HCT116 (cell line): ENCODE measurements around the gene TMED10. TPM values are rescaled to one million over a fixed set of nuclear protein-coding genes. Genes with fewer than 3 reads are reported as not detected.

Source experiments
- ATAC-seq: fragments of 200-7000 bp; cut with Tn5 transposase; 2 replicates; pipeline ENCODE4 v1.9.1; 2020; ENCODE audit warnings: mild to moderate bottlenecking, moderate library complexity
- BruUV-seq: library from RNA; stranded (reverse); fragments of 400-500 nt; replicated peaks from 2 replicates; lab custom pipeline; 2021; lab: Mats Ljungman, UMichigan
- CTCF ChIA-PET: fragments of 300-600 bp; sonication (Branson Sonifier 250); formaldehyde crosslinking; loops from one replicate; lab custom pipeline; 2021; ENCODE audit warnings: antibody characterized with exemption; lab: Charles Lee
- POLR2A ChIA-PET: fragments of 300-600, 350-600 bp; sonication (Branson Sonifier 250); formaldehyde crosslinking; loops from one replicate; lab custom pipeline; 2021; ENCODE audit warnings: antibody characterized with exemption; lab: Charles Lee
- RAD21 ChIA-PET, 2 experiments: fragments of 300-600 bp; sonication (Branson Sonifier 250); formaldehyde crosslinking; loops; one replicate each; lab custom pipeline; 2023; ENCODE audit warnings: low total read pairs in 2 of 2; ENCODE audit not compliant: uncharacterized antibody in 2 of 2, unreplicated experiment in 2 of 2, low non-redundant PET in 1 of 2; lab: Charles Lee
- DNase-seq: peaks from one replicate; pipeline ENCODE4 v3.0.0-alpha.2; 2010; ENCODE audit warnings: low read depth, low spot score
- H2AFZ ChIP-seq: fragments of 200-600 bp; shearing (Covaris generic), sonication (generic); 2 replicates; pipeline ENCODE4 v1.6.1; 2017; ENCODE audit warnings: low read depth, mixed run types, mixed read lengths, antibody characterized with exemption, low read length; ENCODE audit not compliant: poor library complexity, severe bottlenecking
- H3K27ac ChIP-seq: 2 replicates; pipeline ENCODE4 v1.5.1; 2012; ENCODE audit warnings: low read depth, low read length
- H3K27me3 ChIP-seq: fragments of 200-600 bp; sonication (generic); 2 replicates; pipeline ENCODE4 v1.6.1; 2016; ENCODE audit warnings: mixed run types, low read length, mixed read lengths; ENCODE audit not compliant: insufficient read depth
- H3K36me3 ChIP-seq, 2 experiments: fragments of 200-500 bp in 1 of 2; fragments of 200-600 bp in 1 of 2; sonication (Bioruptor generic) in 1 of 2; sonication (generic) in 1 of 2; 2 replicates each; pipeline versions ENCODE4 v1.5.1 to v1.6.1; 2014 to 2016; ENCODE audit warnings: low read length in 2 of 2, inconsistent platforms in 1 of 2, mixed read lengths in 1 of 2, mixed run types in 1 of 2; ENCODE audit not compliant: insufficient read depth in 2 of 2, control insufficient read depth in 1 of 2
- H3K4me1 ChIP-seq, 2 experiments: fragments of 200-600 bp in 1 of 2; sonication (generic) in 1 of 2; 2 replicates each; pipeline versions ENCODE4 v1.5.1 to v1.6.1; 2012 to 2017; ENCODE audit warnings: low read length in 2 of 2, inconsistent platforms in 1 of 2, mild to moderate bottlenecking in 1 of 2, mixed read lengths in 1 of 2, mixed run types in 1 of 2, moderate library complexity in 1 of 2; ENCODE audit not compliant: insufficient read depth in 2 of 2, control insufficient read depth in 1 of 2
- H3K4me2 ChIP-seq: fragments of 200-600 bp; sonication (generic); 2 replicates; pipeline ENCODE4 v1.6.1; 2017; ENCODE audit warnings: mixed run types, low read length, mixed read lengths
- H3K4me3 ChIP-seq, 2 experiments: fragments of 200-600 bp in 1 of 2; sonication (generic) in 1 of 2; replicated peaks in 1 of 2; 2 replicates each; pipeline ENCODE4 v1.5.1; 2011 to 2016; ENCODE audit warnings: low read length in 2 of 2, control low read depth in 1 of 2, low read depth in 1 of 2, mild to moderate bottlenecking in 1 of 2, mixed read lengths in 1 of 2, mixed run types in 1 of 2
- H3K79me2 ChIP-seq: fragments of 200-600 bp; sonication (generic); 2 replicates; pipeline ENCODE4 v1.6.1; 2017; ENCODE audit warnings: mild to moderate bottlenecking, mixed run types, low read length, moderate library complexity, mixed read lengths; ENCODE audit not compliant: insufficient read depth
- H3K9ac ChIP-seq: fragments of 200-600 bp; sonication (generic); 2 replicates; pipeline ENCODE4 v1.6.1; 2016; ENCODE audit warnings: low read length, mixed read lengths
- H3K9me2 ChIP-seq: fragments of 200-600 bp; sonication (generic), shearing (Covaris generic); 2 replicates; pipeline ENCODE4 v1.6.1; 2017; ENCODE audit warnings: mixed run types, mild to moderate bottlenecking, moderate library complexity; ENCODE audit not compliant: insufficient read depth
- H3K9me3 ChIP-seq, 2 experiments: fragments of 200-500 bp in 1 of 2; fragments of 200-600 bp in 1 of 2; sonication (Bioruptor generic) in 1 of 2; sonication (generic) in 1 of 2; 2 replicates each; pipeline ENCODE4 v1.6.1; 2014 to 2017; ENCODE audit warnings: low read length in 2 of 2, mixed read lengths in 2 of 2, inconsistent platforms in 1 of 2, low read depth in 1 of 2, mild to moderate bottlenecking in 1 of 2, mixed run types in 1 of 2, moderate library complexity in 1 of 2; ENCODE audit not compliant: control insufficient read depth in 1 of 2, insufficient read depth in 1 of 2
- H4K20me1 ChIP-seq: fragments of 200-600 bp; sonication (generic), shearing (Covaris generic); 2 replicates; pipeline ENCODE4 v1.6.1; 2017; ENCODE audit warnings: mixed run types, mild to moderate bottlenecking, moderate library complexity; ENCODE audit not compliant: insufficient read depth
- CBX3 ChIP-seq: IDR thresholded peaks from 2 replicates; pipeline ENCODE4 v1.6.1; 2012; ENCODE audit warnings: low read depth
- ELF1 ChIP-seq: IDR thresholded peaks from 2 replicates; pipeline ENCODE4 v1.6.1; 2012; ENCODE audit warnings: low read depth, borderline replicate concordance
- EZH2 ChIP-seq: fragments of 200-600 bp; sonication (generic); IDR thresholded peaks from 2 replicates; pipeline ENCODE4 v1.6.1; 2017; ENCODE audit warnings: antibody characterized with exemption, mixed run types
- EZH2phosphoT487 ChIP-seq: fragments of 200-600 bp; IDR thresholded peaks from 2 replicates; pipeline ENCODE4 v1.6.1; 2018; ENCODE audit warnings: antibody characterized with exemption, borderline replicate concordance
- FOSL1 ChIP-seq: IDR thresholded peaks from 2 replicates; pipeline ENCODE4 v1.6.1; 2012; ENCODE audit warnings: low read depth
- JUND ChIP-seq: IDR thresholded peaks from 2 replicates; pipeline ENCODE4 v1.6.1; 2012
- POLR2AphosphoS5 ChIP-seq: IDR thresholded peaks from 2 replicates; pipeline ENCODE4 v1.6.1; 2011; ENCODE audit warnings: mild to moderate bottlenecking, low read depth, low read length, moderate library complexity
- RAD21 ChIP-seq: IDR thresholded peaks from 2 replicates; pipeline ENCODE4 v1.6.1; 2012; ENCODE audit warnings: low read depth, mild to moderate bottlenecking
- SP1 ChIP-seq: IDR thresholded peaks from 2 replicates; pipeline ENCODE4 v1.6.1; 2012; ENCODE audit warnings: low read depth
- SRF ChIP-seq: IDR thresholded peaks from 2 replicates; pipeline ENCODE4 v1.6.1; 2012; ENCODE audit warnings: low read depth
- YY1 ChIP-seq: IDR thresholded peaks from 2 replicates; pipeline ENCODE4 v1.6.1; 2011; ENCODE audit warnings: low read length, low read depth, moderate library complexity, mild to moderate bottlenecking; ENCODE audit not compliant: insufficient replicate concordance; ENCODE audit errors: extremely low read depth
- ZFX ChIP-seq: fragments of 450-650 bp; IDR thresholded peaks from 2 replicates; pipeline ENCODE4 v1.6.1; 2017
- ZNF274 ChIP-seq: fragments of 200-500 bp; sonication (Bioruptor generic); IDR thresholded peaks from 2 replicates; pipeline ENCODE4 v1.6.1; 2014; ENCODE audit warnings: mild to moderate bottlenecking, low read depth, low read length, inconsistent platforms
- intact Hi-C: fragments of 100-400 bp; cut with micrococcal nuclease; formaldehyde crosslinking; loops from 2 replicates; pipeline ENCODE4 v1.10.0; 2022
- total RNA-seq: library from RNA; stranded (reverse); gene quantifications from one replicate; pipeline ENCODE4 v1.2.1, GENCODE V29; 2021; ENCODE audit not compliant: unreplicated experiment
- TF ChIP-seq, protein P1 (sequence below): IDR thresholded peaks from 2 replicates; pipeline ENCODE4 v1.6.1; 2012
- TF ChIP-seq, protein P2 (sequence below): IDR thresholded peaks from 2 replicates; pipeline ENCODE4 v1.6.1; 2011; ENCODE audit warnings: mild to moderate bottlenecking, low read length, moderate library complexity; ENCODE audit not compliant: insufficient replicate concordance; ENCODE audit errors: extremely low read depth
- TF ChIP-seq, protein P3 (sequence below): IDR thresholded peaks from 2 replicates; pipeline ENCODE4 v1.6.1; 2012; ENCODE audit warnings: low read depth
- TF ChIP-seq, protein P4 (sequence below): IDR thresholded peaks from 2 replicates; pipeline ENCODE4 v1.6.1; 2012

The TMED10 gene
- total RNA-seq, 1 experiment from 2014 or later: 303 TPM

DNA sequence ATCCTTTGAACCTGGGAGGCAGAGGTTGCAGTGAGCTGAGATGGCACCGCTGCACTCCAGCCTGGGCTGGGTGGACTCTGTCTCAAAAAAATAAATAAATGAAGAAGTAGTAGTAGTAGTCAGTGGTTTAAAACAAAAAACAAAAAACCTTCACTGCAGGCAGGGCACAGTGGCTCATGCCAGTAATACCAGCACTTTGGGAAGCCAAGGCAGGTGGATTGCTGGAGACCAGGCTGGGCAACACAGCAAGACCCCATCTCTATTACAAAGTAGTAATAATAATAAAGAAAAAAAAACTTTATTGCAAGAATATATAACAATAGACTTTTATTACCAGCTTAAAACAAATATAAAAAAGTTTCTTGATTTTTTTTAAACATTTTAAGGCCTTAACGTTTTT, 35.8 kb downstream of the TMED10 start (continued):
- TF ChIP-seq SP1: no peak
- TF ChIP-seq POLR2AphosphoS5: no peak
- TF ChIP-seq SRF: no peak
- TF ChIP-seq JUND: no peak
- TF ChIP-seq EZH2phosphoT487: no peak
- TF ChIP-seq, protein P1, sequence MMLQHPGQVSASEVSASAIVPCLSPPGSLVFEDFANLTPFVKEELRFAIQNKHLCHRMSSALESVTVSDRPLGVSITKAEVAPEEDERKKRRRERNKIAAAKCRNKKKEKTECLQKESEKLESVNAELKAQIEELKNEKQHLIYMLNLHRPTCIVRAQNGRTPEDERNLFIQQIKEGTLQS: no peak
- TF ChIP-seq, all 23 proteins: peak for 0

DNA sequence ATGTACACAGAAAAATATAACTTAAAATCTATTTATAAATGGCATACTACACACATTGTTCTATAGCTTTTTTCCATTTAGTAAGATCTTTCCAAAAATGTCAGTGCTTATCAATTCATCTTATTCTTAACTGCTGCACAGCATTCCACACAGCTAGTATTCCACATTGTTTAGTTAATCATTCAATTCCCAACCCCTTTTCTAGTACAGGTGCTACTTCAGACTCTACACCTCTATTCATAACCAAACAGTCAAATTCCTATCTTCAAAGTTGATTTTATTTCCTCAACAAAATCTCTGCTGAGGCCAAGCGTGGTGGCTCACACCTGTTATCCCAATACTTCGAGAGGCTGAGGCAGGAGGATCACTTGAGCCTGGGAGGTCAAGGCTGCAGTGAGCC, 37.2 kb downstream of the TMED10 start:
- no peak for DNase-seq
- Histone ChIP-seq H3K27ac (no peak overlapping the region), H3K9me3 (no peaks in the 10 kb centered on the region), H3K27me3 (no peaks in the 10 kb centered on the region), H4K20me1 (no peaks in the 10 kb centered on the region; the same call in 1 of the 2 replicates), H3K9ac (no peak overlapping the region), H3K4me2 (no peak overlapping the region), H3K79me2 (peaks cover 56% of the 10 kb centered on the region), H3K36me3 (peaks cover 0 to 14% of the 10 kb centered on the region in 2 experiments; a peak in 3 of 4 replicates), H3K4me3 (no peak overlapping the region), H3K9me2 (no peaks in the 10 kb centered on the region), H2AFZ (no peak overlapping the region), H3K4me1 (no peaks in the 10 kb centered on the region)
- TF ChIP-seq FOSL1: no peak
- TF ChIP-seq, protein P2, sequence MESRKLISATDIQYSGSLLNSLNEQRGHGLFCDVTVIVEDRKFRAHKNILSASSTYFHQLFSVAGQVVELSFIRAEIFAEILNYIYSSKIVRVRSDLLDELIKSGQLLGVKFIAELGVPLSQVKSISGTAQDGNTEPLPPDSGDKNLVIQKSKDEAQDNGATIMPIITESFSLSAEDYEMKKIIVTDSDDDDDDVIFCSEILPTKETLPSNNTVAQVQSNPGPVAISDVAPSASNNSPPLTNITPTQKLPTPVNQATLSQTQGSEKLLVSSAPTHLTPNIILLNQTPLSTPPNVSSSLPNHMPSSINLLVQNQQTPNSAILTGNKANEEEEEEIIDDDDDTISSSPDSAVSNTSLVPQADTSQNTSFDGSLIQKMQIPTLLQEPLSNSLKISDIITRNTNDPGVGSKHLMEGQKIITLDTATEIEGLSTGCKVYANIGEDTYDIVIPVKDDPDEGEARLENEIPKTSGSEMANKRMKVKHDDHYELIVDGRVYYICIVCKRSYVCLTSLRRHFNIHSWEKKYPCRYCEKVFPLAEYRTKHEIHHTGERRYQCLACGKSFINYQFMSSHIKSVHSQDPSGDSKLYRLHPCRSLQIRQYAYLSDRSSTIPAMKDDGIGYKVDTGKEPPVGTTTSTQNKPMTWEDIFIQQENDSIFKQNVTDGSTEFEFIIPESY: no peak
- no peak for TF ChIP-seq SP1
- no peak for TF ChIP-seq EZH2phosphoT487
- TF ChIP-seq, protein P1: no peak
- no peak for TF ChIP-seq ZNF274
- no peak for TF ChIP-seq YY1
- TF ChIP-seq JUND: no peak
- TF ChIP-seq, protein P3, sequence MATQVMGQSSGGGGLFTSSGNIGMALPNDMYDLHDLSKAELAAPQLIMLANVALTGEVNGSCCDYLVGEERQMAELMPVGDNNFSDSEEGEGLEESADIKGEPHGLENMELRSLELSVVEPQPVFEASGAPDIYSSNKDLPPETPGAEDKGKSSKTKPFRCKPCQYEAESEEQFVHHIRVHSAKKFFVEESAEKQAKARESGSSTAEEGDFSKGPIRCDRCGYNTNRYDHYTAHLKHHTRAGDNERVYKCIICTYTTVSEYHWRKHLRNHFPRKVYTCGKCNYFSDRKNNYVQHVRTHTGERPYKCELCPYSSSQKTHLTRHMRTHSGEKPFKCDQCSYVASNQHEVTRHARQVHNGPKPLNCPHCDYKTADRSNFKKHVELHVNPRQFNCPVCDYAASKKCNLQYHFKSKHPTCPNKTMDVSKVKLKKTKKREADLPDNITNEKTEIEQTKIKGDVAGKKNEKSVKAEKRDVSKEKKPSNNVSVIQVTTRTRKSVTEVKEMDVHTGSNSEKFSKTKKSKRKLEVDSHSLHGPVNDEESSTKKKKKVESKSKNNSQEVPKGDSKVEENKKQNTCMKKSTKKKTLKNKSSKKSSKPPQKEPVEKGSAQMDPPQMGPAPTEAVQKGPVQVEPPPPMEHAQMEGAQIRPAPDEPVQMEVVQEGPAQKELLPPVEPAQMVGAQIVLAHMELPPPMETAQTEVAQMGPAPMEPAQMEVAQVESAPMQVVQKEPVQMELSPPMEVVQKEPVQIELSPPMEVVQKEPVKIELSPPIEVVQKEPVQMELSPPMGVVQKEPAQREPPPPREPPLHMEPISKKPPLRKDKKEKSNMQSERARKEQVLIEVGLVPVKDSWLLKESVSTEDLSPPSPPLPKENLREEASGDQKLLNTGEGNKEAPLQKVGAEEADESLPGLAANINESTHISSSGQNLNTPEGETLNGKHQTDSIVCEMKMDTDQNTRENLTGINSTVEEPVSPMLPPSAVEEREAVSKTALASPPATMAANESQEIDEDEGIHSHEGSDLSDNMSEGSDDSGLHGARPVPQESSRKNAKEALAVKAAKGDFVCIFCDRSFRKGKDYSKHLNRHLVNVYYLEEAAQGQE: no peak
- no peak for TF ChIP-seq ELF1
- TF ChIP-seq ZFX: no peak
- TF ChIP-seq RAD21: no peak
- TF ChIP-seq SRF: no peak
- TF ChIP-seq CBX3: no peak
- no peak for TF ChIP-seq EZH2
- TF ChIP-seq, protein P4, sequence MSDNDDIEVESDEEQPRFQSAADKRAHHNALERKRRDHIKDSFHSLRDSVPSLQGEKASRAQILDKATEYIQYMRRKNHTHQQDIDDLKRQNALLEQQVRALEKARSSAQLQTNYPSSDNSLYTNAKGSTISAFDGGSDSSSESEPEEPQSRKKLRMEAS: no peak
- no TSS peak for BruUV-seq
- intact Hi-C loops: no loop called here
- ATAC-seq: no peak
- RAD21 ChIA-PET: no interaction called here
- POLR2A ChIA-PET: no interaction called here
- CTCF ChIA-PET: interaction anchor here (1.7 kb wide), 1 partner anchor 163 kb away, joined by 3 read pairs; no protein-coding TSS in a partner anchor
